ENCODE results near the gene PDZD2. TPM values are rescaled to one million over a fixed set of nuclear protein-coding genes. Genes with fewer than 3 reads are reported as not detected.

Gene PDZD2
- total RNA-seq, 1 donor from 2014 or later = 4.3 TPM

GRCh38 chr5:32143617-32144377, 504.9 kb downstream of the PDZD2 start:
- Mint-ChIP-seq H3K4me1 (ENCODE audit: unreplicated experiment) (peaks cover 20% of the 10 kb centered on the region), H3K36me3 (peaks cover 27% of the 10 kb centered on the region), H3K27me3 (no peaks in the 10 kb centered on the region), H3K27ac (peak overlapping the region; percentile 44), H3K9me3 (no peaks in the 10 kb centered on the region), H3K4me3 (no peak overlapping the region)
- no peak for TF ChIP-seq CTCF (conservative IDR thresholded peaks at IDR 0.05)
- no peak for DNase-seq (ENCODE audit: extremely low spot score, unreplicated experiment)

- Mint-ChIP-seq H3K9me3 (no peaks in the 10 kb centered on the region), H3K27me3 (no peaks in the 10 kb centered on the region), H3K4me1 (ENCODE audit: unreplicated experiment) (peaks cover 26% of the 10 kb centered on the region), H3K27ac (peak overlapping the region; percentile 12), H3K4me3 (no peak overlapping the region), H3K36me3 (peaks cover 26% of the 10 kb centered on the region)
- no peak for TF ChIP-seq CTCF (conservative IDR thresholded peaks at IDR 0.05)
- no peak for DNase-seq (ENCODE audit: extremely low spot score, unreplicated experiment)
Observed at GRCh38 chr5:32144378-32145207, 505.7 kb downstream of the PDZD2 start.

DNA sequence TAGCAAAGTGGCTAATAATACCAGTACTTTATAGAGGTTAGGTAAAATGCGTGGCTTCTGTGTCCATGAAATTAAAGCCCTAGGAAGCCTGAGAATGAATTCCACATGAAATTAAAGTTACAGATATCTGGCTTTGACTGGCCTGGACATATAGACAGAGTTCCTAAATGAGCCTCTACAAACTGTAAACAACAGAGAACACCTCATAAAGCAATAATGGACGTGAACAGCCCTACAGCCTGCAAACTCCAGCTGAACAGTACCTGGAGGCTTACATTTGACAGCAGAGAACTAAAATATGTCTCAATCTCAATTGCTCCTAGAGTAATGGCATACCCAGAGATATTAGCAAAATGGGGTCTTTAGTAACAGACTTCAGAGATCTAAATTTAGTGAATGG, 506.4 kb downstream of the PDZD2 start:
- Mint-ChIP-seq H3K27me3 (no peaks in the 10 kb centered on the region), H3K4me1 (ENCODE audit: unreplicated experiment) (peaks cover 26% of the 10 kb centered on the region), H3K9me3 (no peaks in the 10 kb centered on the region), H3K36me3 (peaks cover 22% of the 10 kb centered on the region), H3K4me3 (no peak overlapping the region), H3K27ac (no peak overlapping the region)
- no peak for DNase-seq (ENCODE audit: extremely low spot score, unreplicated experiment)
- no peak for TF ChIP-seq CTCF (conservative IDR thresholded peaks at IDR 0.05)

GRCh38 chr5:32147236-32147635, 508.3 kb downstream of the PDZD2 start:
- Mint-ChIP-seq H3K27ac (peak overlapping the region; percentile 20), H3K36me3 (peaks cover 22% of the 10 kb centered on the region), H3K27me3 (no peaks in the 10 kb centered on the region), H3K9me3 (no peaks in the 10 kb centered on the region), H3K4me1 (ENCODE audit: unreplicated experiment) (peaks cover 31% of the 10 kb centered on the region), H3K4me3 (no peak overlapping the region)
- no peak for TF ChIP-seq CTCF (conservative IDR thresholded peaks at IDR 0.05)
- no peak for DNase-seq (ENCODE audit: extremely low spot score, unreplicated experiment)

- TF ChIP-seq CTCF (conservative IDR thresholded peaks at IDR 0.05) = no peak
- Mint-ChIP-seq H3K4me1 (ENCODE audit: unreplicated experiment) (peaks cover 31% of the 10 kb centered on the region), H3K4me3 (no peak overlapping the region), H3K27ac (no peak overlapping the region), H3K27me3 (no peaks in the 10 kb centered on the region), H3K36me3 (peaks cover 22% of the 10 kb centered on the region), H3K9me3 (no peaks in the 10 kb centered on the region)
- DNase-seq (ENCODE audit: extremely low spot score, unreplicated experiment) = no peak
Observed at GRCh38 chr5:32147959-32148358, 509.0 kb downstream of the PDZD2 start.
